ENCODE measurements around the gene MFF. TPM values are rescaled to one million over a fixed set of nuclear protein-coding genes. Genes with fewer than 3 reads are reported as not detected.
"Not testable (repeated sequence)": the region's sequence is repeated elsewhere in the genome, so short reads cannot be mapped to it uniquely, and the experiment has no call there.

The MFF gene
- total RNA-seq, 3 donors from 2014 or later (not counting 1 experiment from before 2014, with no cell fraction given), result 57.7 to 60.8 (median 59.8) TPM

DNA sequence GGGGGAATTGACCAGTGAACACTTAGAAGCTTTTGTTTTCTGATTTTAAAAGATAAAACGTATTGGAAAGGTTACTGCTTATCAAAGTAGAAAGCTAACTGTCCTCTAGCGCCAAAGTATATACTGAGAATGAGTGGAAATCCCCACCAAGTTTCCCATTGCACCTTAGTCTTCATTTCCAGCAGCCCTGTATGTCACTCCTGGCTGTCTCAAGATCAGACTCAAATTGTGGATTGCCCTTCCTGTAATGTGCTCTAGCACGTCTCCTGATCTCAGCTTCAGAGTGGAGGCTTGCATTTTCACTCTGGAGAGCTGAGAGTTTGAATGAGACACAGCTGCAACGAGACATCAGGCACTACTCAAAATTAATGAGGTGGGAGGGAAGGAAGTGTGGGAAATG lies 26.6 kb downstream of the MFF start:
- 40% methylated on average over 4 of the region's 4 CpGs for WGBS (ENCODE audit: insufficient coverage)
- Mint-ChIP-seq H3K4me1 (no peaks in the 10 kb centered on the region), H3K27ac (no peak overlapping the region), H3K27me3 (ENCODE audit: low read depth in 2 of 2) (no peaks in the 10 kb centered on the region), H3K4me3 (no peak overlapping the region), H3K9me3 (no peaks in the 10 kb centered on the region), H3K36me3 (peaks cover 10% of the 10 kb centered on the region)
- peaks cover 42% of the 10 kb centered on the region for H3K36me3 ChIP-seq (ENCODE audit: control insufficient read depth, insufficient read depth, low read length)
- no peak overlapping the region for H3K4me3 ChIP-seq (ENCODE audit: low read length)
- H3K27ac ChIP-seq (ENCODE audit: low read length), result no peak overlapping the region
- no peak for ATAC-seq
- TF ChIP-seq, protein P1, sequence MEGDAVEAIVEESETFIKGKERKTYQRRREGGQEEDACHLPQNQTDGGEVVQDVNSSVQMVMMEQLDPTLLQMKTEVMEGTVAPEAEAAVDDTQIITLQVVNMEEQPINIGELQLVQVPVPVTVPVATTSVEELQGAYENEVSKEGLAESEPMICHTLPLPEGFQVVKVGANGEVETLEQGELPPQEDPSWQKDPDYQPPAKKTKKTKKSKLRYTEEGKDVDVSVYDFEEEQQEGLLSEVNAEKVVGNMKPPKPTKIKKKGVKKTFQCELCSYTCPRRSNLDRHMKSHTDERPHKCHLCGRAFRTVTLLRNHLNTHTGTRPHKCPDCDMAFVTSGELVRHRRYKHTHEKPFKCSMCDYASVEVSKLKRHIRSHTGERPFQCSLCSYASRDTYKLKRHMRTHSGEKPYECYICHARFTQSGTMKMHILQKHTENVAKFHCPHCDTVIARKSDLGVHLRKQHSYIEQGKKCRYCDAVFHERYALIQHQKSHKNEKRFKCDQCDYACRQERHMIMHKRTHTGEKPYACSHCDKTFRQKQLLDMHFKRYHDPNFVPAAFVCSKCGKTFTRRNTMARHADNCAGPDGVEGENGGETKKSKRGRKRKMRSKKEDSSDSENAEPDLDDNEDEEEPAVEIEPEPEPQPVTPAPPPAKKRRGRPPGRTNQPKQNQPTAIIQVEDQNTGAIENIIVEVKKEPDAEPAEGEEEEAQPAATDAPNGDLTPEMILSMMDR (IDR thresholded peaks at IDR 0.05), result no peak
- no peak for DNase-seq
- intact Hi-C loops (cut with micrococcal nuclease), result no loop called here
- H3K9me3 ChIP-seq (ENCODE audit: control insufficient read depth, insufficient read depth, low read length), result no peaks in the 10 kb centered on the region
- H3K4me1 ChIP-seq (ENCODE audit: control insufficient read depth, insufficient read depth, low read length), result no peaks in the 10 kb centered on the region
- no peaks in the 10 kb centered on the region for H3K27me3 ChIP-seq (ENCODE audit: control insufficient read depth, insufficient read depth, low read length)

DNA sequence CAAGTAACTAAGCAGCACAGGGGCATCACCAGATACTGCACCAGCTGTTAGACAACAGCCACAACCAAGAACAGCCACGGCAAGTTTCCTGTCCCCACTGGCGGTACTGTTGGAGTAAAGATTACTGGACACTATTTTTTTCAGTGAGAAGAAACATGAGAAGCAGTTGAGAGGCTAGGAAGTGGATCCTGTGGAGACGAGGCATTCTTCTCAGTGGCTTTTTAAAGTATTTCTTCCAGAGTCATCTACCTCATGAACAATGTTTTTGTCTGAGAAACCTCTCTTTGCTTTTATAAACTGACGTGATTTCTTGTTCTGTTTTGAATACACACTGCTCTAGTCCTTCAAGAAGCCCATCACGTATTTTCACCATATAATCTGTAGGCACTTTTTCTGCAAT lies 35.3 kb downstream of the MFF start:
- Histone ChIP-seq H3K27ac (ENCODE audit: low read length) (no peak overlapping the region), H3K9me3 (ENCODE audit: control insufficient read depth, insufficient read depth, low read length) (no peaks in the 10 kb centered on the region), H3K4me3 (ENCODE audit: low read length) (no peak overlapping the region), H3K36me3 (ENCODE audit: control insufficient read depth, insufficient read depth, low read length) (peaks cover 50% of the 10 kb centered on the region), H3K4me1 (ENCODE audit: control insufficient read depth, insufficient read depth, low read length) (no peaks in the 10 kb centered on the region), H3K27me3 (ENCODE audit: control insufficient read depth, insufficient read depth, low read length) (no peaks in the 10 kb centered on the region)
- 82% methylated on average over 5 of the region's 5 CpGs for WGBS (ENCODE audit: insufficient coverage)
- Mint-ChIP-seq H3K4me1 (no peaks in the 10 kb centered on the region), H3K4me3 (no peak overlapping the region), H3K9me3 (no peaks in the 10 kb centered on the region), H3K36me3 (peaks cover 13% of the 10 kb centered on the region), H3K27me3 (ENCODE audit: low read depth in 2 of 2) (no peaks in the 10 kb centered on the region), H3K27ac (peak overlapping the region in 1 of 2 donors; percentile 49)
- intact Hi-C loops (cut with micrococcal nuclease), result loop anchor here (10.0 kb wide), 1 partner anchor 404 kb away; no protein-coding TSS in a partner anchor
- ATAC-seq, result no peak
- no peak for DNase-seq
- TF ChIP-seq, protein P1 (IDR thresholded peaks at IDR 0.05), result no peak

DNA sequence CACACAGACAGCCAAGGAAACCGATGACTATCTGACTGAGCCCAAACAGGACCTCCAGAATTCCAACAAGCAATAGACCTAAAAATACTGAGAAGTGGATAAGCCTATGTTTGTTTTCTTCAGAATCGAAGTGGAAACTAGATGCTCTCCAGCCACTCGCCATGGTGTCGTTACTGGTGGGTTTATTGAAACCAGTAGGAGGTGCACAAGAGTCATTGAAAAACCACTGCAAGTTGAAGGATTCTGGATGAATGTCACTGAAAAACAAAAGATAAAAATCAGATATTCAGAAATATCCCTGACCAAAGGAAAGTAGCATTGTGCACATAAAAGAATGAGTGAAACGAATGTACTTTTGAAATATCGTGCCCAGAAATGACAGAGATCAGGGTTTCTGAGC lies 38.7 kb downstream of the MFF start:
- H3K36me3 Mint-ChIP-seq, result no peaks in the 10 kb centered on the region
- Histone ChIP-seq H3K36me3 (ENCODE audit: control insufficient read depth, insufficient read depth, low read length) (peaks cover 19% of the 10 kb centered on the region), H3K9me3 (ENCODE audit: control insufficient read depth, insufficient read depth, low read length) (no peaks in the 10 kb centered on the region), H3K4me1 (ENCODE audit: control insufficient read depth, insufficient read depth, low read length) (no peaks in the 10 kb centered on the region), H3K27ac (ENCODE audit: low read length) (no peak overlapping the region), H3K27me3 (ENCODE audit: control insufficient read depth, insufficient read depth, low read length) (no peaks in the 10 kb centered on the region), H3K4me3 (ENCODE audit: low read length) (no peak overlapping the region)
- TF ChIP-seq, protein P1 (IDR thresholded peaks at IDR 0.05), result no peak
- H3K4me3 Mint-ChIP-seq, result no peak overlapping the region
- H3K27me3 Mint-ChIP-seq (ENCODE audit: low read depth in 2 of 2), result no peaks in the 10 kb centered on the region
- H3K27ac Mint-ChIP-seq, result no peak overlapping the region
- DNase-seq (peak in 1 of 2 donors; percentile 46), ATAC-seq (no peak)
- intact Hi-C loops (cut with micrococcal nuclease), result loop anchor here (10.0 kb wide), 1 partner anchor 401 kb away; no protein-coding TSS in a partner anchor
- H3K9me3 Mint-ChIP-seq, result no peaks in the 10 kb centered on the region
- no peaks in the 10 kb centered on the region for H3K4me1 Mint-ChIP-seq
- WGBS (ENCODE audit: insufficient coverage), result 89% methylated on average over 6 of the region's 6 CpGs

DNA sequence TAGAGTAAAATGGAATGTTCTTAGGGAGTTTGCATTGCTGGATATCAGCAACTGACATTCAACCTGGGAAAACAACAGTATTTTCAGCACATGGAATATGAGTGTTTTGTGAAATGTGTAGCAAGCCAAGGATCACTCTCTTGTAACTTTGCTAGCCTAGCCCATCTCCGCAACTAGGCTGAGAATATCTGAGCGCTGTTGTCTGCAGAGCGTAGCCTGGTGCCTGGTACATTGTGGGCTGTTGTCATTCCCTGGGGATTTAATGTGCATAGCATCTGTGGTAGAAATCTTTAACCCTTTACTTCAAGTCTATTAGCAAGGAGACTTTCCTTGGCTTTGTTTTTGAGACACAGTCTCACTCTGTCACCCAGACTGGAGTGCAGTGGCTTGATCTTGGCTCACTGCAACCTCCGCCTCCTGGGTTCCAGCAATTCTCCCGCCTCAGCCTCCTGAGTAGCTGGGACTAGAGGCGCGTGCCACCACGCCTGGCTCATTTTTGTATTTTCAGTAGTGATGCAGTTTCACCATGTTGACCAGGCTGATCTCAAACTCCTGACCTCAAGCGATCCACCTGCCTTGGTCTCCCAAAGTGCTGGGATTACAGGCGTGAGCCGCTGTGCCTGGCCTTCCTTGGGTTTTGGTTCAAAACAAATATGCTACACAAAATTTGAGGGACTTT lies 39.7 kb downstream of the MFF start:
- H3K9me3 Mint-ChIP-seq; H3K4me1 Mint-ChIP-seq; H3K4me3 Mint-ChIP-seq; H3K4me3 ChIP-seq (ENCODE audit: low read length); DNase-seq; H3K27me3 ChIP-seq (ENCODE audit: control insufficient read depth, insufficient read depth, low read length); H3K27ac ChIP-seq (ENCODE audit: low read length); H3K9me3 ChIP-seq (ENCODE audit: control insufficient read depth, insufficient read depth, low read length); H3K27me3 Mint-ChIP-seq (ENCODE audit: low read depth in 2 of 2); H3K36me3 Mint-ChIP-seq; H3K4me1 ChIP-seq (ENCODE audit: control insufficient read depth, insufficient read depth, low read length); H3K27ac Mint-ChIP-seq; ATAC-seq: not testable (repeated sequence)
- intact Hi-C loops (cut with micrococcal nuclease), result loop anchor here (10.0 kb wide), 1 partner anchor 400 kb away; no protein-coding TSS in a partner anchor
- H3K36me3 ChIP-seq (ENCODE audit: control insufficient read depth, insufficient read depth, low read length), result peaks cover 11% of the 10 kb centered on the region
- 95% methylated on average over 10 of the region's 11 CpGs for WGBS (ENCODE audit: insufficient coverage)
